HG02938 (cell line): ENCODE measurements around the gene FBXL17.

ENCODE experiments used
- ATAC-seq: cut with Tn5 transposase; IDR thresholded peaks from one replicate; pipeline ENCODE4 v1.9.1; 2021; ENCODE audit warnings: mild to moderate bottlenecking, moderate library complexity; ENCODE audit not compliant: unreplicated experiment

The FBXL17 gene

GRCh38 chr5:107826311-107827000 lies 555.4 kb downstream of the FBXL17 start:
- no peak for ATAC-seq

- ATAC-seq, result no peak
Observed at GRCh38 chr5:107824821-107825220, 557.1 kb downstream of the FBXL17 start.

GRCh38 chr5:107821288-107821687 lies 560.6 kb downstream of the FBXL17 start:
- ATAC-seq, result no peak

GRCh38 chr5:107820429-107820828 lies 561.5 kb downstream of the FBXL17 start:
- ATAC-seq, result no peak

- no peak for ATAC-seq
Observed at GRCh38 chr5:107817951-107818350, 563.9 kb downstream of the FBXL17 start.

- ATAC-seq, result no peak
Observed at GRCh38 chr5:107817436-107817835, 564.5 kb downstream of the FBXL17 start.

- ATAC-seq, result no peak
Observed at GRCh38 chr5:107815109-107815508, 566.8 kb downstream of the FBXL17 start.

- no peak for ATAC-seq
Observed at GRCh38 chr5:107814183-107814827, 567.6 kb downstream of the FBXL17 start.

- ATAC-seq, result peak; percentile 64
Observed at GRCh38 chr5:107813559-107813958, 568.3 kb downstream of the FBXL17 start.

- peak; percentile 70 for ATAC-seq
Observed at GRCh38 chr5:107812570-107813141, 569.2 kb downstream of the FBXL17 start.

- no peak for ATAC-seq
Observed at GRCh38 chr5:107809201-107810034, 572.5 kb downstream of the FBXL17 start.
